ENCODE measurements around the gene RSPH10B. TPM values are rescaled to one million over a fixed set of nuclear protein-coding genes. Genes with fewer than 3 reads are reported as not detected.

The RSPH10B gene
- polyA plus RNA-seq, 3 donors: not detected

DNA sequence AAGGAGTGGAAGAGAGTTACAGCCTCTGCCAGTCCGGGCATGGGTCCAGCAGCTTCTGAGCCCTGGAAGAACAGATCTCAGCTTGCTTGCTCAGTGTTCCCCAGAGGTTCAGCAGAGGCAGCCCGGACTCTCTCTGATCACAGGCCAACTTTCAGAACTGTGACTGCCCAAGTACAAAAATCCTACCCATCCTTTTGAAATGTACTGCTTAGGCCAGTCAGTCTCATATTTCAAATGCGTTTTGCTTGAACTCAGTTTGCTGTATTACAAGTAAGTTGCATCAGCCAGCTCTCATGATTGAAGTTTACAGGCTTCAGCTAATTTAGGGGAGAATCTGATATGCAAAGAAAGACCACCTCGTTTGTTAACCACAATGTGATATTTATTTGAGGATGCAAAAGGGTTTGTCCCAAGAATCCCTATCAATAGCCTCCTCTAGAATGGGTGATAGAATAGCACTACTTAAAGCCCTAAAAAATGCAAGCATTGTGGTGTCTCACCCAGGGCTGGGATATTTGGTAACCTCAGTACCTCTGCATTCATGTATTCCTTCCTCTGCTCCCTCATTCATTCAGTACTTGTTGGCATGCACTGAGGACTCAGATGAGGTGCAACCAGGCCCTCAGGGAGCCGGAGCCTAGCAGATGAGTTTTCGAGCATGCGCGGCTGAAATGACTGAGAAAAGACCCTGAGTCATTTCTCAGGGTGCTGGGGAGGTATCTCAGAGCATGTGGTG, 45.6 kb upstream of the RSPH10B start:
- no peaks in the 10 kb centered on the region for H3K4me1 ChIP-seq (ENCODE audit: control insufficient read depth in 1 of 2, insufficient read depth in 2 of 2, low read length in 2 of 2)
- H3K79me2 ChIP-seq (ENCODE audit: insufficient read depth, low read length): peaks cover 29% of the 10 kb centered on the region
- peak overlapping the region in 1 of 2 donors; percentile 59 for H3K27ac ChIP-seq (ENCODE audit: low read depth in 1 of 2, low read length in 2 of 2)
- peaks cover 50 to 77% of the 10 kb centered on the region in 2 donors for H3K36me3 ChIP-seq (replicated peaks in 1 of 2; ENCODE audit: control insufficient read depth in 1 of 2, insufficient read depth in 2 of 2, low read length in 2 of 2)
- no peak overlapping the region for H3K4me3 Mint-ChIP-seq
- peaks cover 0 to 2% (median 0%) of the 10 kb centered on the region in 7 donors for H3K9me3 Mint-ChIP-seq
- no peak overlapping the region for H3K4me2 ChIP-seq (replicated peaks; ENCODE audit: extremely low read depth, low read length, poor library complexity, severe bottlenecking)
- no peaks in the 10 kb centered on the region for H3K9me3 ChIP-seq (replicated peaks in 1 of 2; ENCODE audit: control insufficient read depth in 1 of 2, insufficient read depth in 1 of 2, low read length in 2 of 2)
- DNase-seq: no peak
- no peak for TF ChIP-seq CTCF (IDR thresholded peaks at IDR 0.05)
- H3K27me3 Mint-ChIP-seq (ENCODE audit: low read depth in 3 of 3): no peaks in the 10 kb centered on the region
- no peak overlapping the region for H3K9ac ChIP-seq (ENCODE audit: insufficient read depth, low read length, poor library complexity, severe bottlenecking)
- 96% methylated on average over 4 of the region's 8 CpGs for WGBS (ENCODE audit: insufficient coverage)
- intact Hi-C loops (cut with micrococcal nuclease): no loop called here
- H3K4me1 Mint-ChIP-seq: peaks cover 4% of the 10 kb centered on the region
- H2AFZ ChIP-seq (ENCODE audit: insufficient read depth, low read depth, low read length, poor library complexity, severe bottlenecking): no peak overlapping the region
- no peak overlapping the region for H3K4me3 ChIP-seq (replicated peaks in 1 of 3; ENCODE audit: low read depth in 2 of 3, low read length in 3 of 3)
- no peaks in the 10 kb centered on the region for H4K20me1 ChIP-seq (ENCODE audit: insufficient read depth, low read length)
- H3K36me3 Mint-ChIP-seq: peaks cover 59 to 74% of the 10 kb centered on the region in 2 donors
- H3K27ac Mint-ChIP-seq: peak overlapping the region in 4 of 7 donors; percentile 31 to 72 (median 56)
- no peaks in the 10 kb centered on the region for H3K27me3 ChIP-seq (ENCODE audit: control insufficient read depth in 2 of 2, insufficient read depth in 2 of 2, low read length in 2 of 2)

GRCh38 chr7:6012355-6013104, 42.0 kb upstream of the RSPH10B start:
- no peak overlapping the region for H3K4me2 ChIP-seq (replicated peaks; ENCODE audit: extremely low read depth, low read length, poor library complexity, severe bottlenecking)
- Mint-ChIP-seq H3K4me3 (no peak overlapping the region), H3K4me1 (peaks cover 13% of the 10 kb centered on the region), H3K9me3 (peaks cover 0 to 2% (median 0%) of the 10 kb centered on the region in 7 donors), H3K27ac (peak overlapping the region; percentile 18 to 76 (median 47)), H3K27me3 (ENCODE audit: low read depth in 3 of 3) (peaks cover 0 to 1% (median 0%) of the 10 kb centered on the region in 3 donors), H3K36me3 (peaks cover 29 to 39% of the 10 kb centered on the region in 2 donors)
- intact Hi-C loops (cut with micrococcal nuclease): no loop called here
- 79% methylated on average over 12 of the region's 14 CpGs for WGBS (ENCODE audit: insufficient coverage)
- peak overlapping the region in 1 of 2 donors; percentile 56 for H3K27ac ChIP-seq (ENCODE audit: low read depth in 1 of 2, low read length in 2 of 2)
- H3K79me2 ChIP-seq (ENCODE audit: insufficient read depth, low read length): peaks cover 51% of the 10 kb centered on the region
- H3K27me3 ChIP-seq (ENCODE audit: control insufficient read depth in 2 of 2, insufficient read depth in 2 of 2, low read length in 2 of 2): no peaks in the 10 kb centered on the region
- no peak for TF ChIP-seq CTCF (IDR thresholded peaks at IDR 0.05)
- H3K9ac ChIP-seq (ENCODE audit: insufficient read depth, low read length, poor library complexity, severe bottlenecking): no peak overlapping the region
- H4K20me1 ChIP-seq (ENCODE audit: insufficient read depth, low read length): no peaks in the 10 kb centered on the region
- H3K9me3 ChIP-seq (replicated peaks in 1 of 2; ENCODE audit: control insufficient read depth in 1 of 2, insufficient read depth in 1 of 2, low read length in 2 of 2): no peaks in the 10 kb centered on the region
- H2AFZ ChIP-seq (ENCODE audit: insufficient read depth, low read depth, low read length, poor library complexity, severe bottlenecking): no peak overlapping the region
- DNase-seq: no peak
- H3K36me3 ChIP-seq (replicated peaks in 1 of 2; ENCODE audit: control insufficient read depth in 1 of 2, insufficient read depth in 2 of 2, low read length in 2 of 2): peaks cover 24 to 41% of the 10 kb centered on the region in 2 donors
- H3K4me1 ChIP-seq (ENCODE audit: control insufficient read depth in 1 of 2, insufficient read depth in 2 of 2, low read length in 2 of 2): peaks cover 6 to 12% of the 10 kb centered on the region in 2 donors
- H3K4me3 ChIP-seq (replicated peaks in 1 of 3; ENCODE audit: low read depth in 2 of 3, low read length in 3 of 3): no peak overlapping the region
